Measurements from ENCODE around the gene RUSC2.
A peak's percentile ranks its signal among the peaks of the same experiment; 100 is the strongest.
"Not testable (repeated sequence)": the region's sequence is repeated elsewhere in the genome, so short reads cannot be mapped to it uniquely, and the experiment has no call there.

Gene RUSC2

DNA sequence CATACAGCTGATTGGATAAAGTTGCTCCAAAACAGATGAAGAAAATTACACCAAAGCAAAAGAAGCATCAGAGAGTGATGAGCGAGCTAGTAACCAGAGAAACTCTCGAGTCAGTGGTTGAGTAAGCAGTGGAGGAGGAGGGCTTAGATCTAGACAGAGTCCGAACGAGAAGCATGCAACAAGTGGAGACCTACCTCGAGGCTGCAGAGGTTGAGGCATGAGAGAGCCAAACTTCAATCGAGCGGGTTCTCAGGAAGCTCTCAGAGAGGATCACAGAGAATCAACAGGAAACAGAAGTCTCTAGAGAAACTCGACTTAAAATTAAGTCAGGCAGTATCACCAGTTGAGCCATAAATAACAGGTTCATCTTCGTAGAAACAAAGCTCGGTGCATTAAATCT is 6.1 kb downstream of the RUSC2 start:
- DNase-seq (ENCODE audit: low read depth): no peak

- not testable (repeated sequence) for DNase-seq (ENCODE audit: low read depth)
Observed at GRCh38 chr9:35498245-35498644, 8.3 kb downstream of the RUSC2 start.

DNA sequence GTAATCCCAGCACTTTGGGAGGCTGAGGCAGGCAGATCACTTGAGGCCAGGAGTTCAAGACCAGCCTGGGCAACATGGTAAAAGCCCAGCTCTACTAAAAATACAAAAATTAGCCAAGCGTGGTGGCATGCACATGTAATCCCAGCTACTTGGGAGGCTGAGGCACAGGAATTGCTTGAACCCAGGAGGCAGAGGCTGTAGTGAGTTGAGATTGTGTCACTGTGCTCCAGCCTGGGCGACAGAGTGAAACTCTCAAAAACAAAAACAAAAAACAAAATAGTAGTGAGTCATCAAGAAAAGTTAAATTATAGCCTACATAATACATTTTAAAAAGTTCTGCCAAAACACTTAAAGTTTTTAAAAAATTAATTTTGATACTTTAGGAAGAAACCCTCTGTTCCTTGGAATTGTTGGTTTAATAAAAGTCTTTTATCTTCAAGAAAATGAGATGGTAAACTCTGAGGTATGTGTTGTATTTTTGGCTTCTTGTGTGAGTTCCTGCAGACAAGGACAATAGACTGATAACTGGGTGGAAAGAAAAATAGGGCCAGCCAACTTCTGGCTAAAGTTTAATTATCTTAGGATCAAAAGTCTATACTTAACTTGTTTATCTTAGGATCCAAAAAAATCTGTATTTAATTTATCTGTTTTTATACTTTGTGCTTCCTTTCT is 9.3 kb downstream of the RUSC2 start:
- no peak for DNase-seq (ENCODE audit: low read depth)

- DNase-seq (ENCODE audit: low read depth): no peak
Observed at GRCh38 chr9:35499701-35500030, 9.8 kb downstream of the RUSC2 start.

DNA sequence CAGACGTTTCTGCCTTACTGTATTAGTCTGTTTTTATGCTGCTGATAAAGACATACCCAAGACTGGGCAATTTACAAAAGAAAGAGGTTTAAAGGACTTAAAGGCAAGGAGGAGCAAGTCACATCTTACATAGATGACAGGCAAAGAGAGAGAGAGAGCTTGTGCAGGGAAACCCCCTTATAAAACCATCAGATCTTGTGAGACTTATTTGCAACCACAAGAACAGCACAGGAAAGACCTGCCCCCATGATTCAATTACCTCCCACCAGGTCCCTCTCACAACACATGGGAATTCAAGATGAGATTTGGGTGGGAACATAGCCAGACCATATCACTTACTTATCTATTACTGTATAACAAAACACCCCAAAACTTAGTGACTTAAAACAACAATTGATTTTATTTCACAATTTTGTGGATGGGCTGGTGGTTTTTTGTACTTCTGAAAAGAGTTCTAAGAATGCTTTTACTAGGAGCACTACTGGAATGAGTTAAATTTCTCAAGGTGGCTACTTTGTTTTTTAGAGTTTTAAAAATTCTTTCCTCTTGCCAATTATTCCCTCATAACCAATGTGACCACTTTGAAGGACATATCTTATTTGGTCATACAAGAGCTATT is 10.3 kb downstream of the RUSC2 start:
- DNase-seq (ENCODE audit: low read depth): no peak

DNA sequence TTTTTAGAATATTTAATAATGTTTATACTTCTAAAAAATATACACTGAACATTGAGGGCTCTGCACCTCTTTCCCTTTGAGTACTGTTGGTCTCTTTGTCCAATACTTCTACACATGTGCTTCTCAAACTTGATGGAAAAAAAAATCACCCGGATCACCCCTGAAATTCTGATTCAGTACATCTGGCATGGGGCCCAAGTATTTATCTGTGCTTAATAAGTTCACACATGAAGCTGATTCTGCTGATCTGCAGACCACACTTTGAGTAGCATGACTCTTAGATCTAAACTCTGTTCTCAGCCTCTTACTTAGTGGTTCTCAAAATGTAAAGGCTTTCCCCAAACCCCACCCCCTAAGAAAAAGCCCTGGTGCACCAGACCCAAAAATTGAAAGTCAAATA is 12.0 kb downstream of the RUSC2 start:
- no peak for DNase-seq (ENCODE audit: low read depth)

GRCh38 chr9:35506359-35506758 is 16.4 kb downstream of the RUSC2 start:
- no peak for DNase-seq (ENCODE audit: low read depth)

- no peak for DNase-seq (ENCODE audit: low read depth)
Observed at GRCh38 chr9:35508069-35508468, 18.2 kb downstream of the RUSC2 start.

DNA sequence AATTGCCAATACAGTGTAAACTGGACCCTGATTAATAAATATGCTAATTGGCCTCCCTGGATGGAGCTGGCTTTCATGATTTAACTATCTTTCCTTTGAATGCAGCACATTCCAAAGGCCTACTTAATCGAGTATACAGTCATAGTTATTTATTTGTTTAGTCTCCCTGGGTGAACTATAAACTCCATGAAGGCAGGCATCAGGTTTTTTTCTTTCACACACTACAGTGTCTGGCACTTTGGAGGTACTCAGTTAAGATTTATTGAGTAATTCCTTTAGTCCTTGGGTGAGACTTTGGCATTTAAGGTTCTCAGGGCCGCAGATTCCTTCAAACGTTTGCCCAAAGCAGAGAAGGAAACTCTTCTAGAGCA is 20.5 kb downstream of the RUSC2 start:
- no peak for DNase-seq (ENCODE audit: low read depth)

GRCh38 chr9:35510754-35511428 is 21.0 kb downstream of the RUSC2 start:
- DNase-seq (ENCODE audit: low read depth): peak; percentile 98

GRCh38 chr9:35511453-35511852 is 21.5 kb downstream of the RUSC2 start:
- DNase-seq (ENCODE audit: low read depth): no peak

GRCh38 chr9:35515766-35516165 is 25.9 kb downstream of the RUSC2 start:
- no peak for DNase-seq (ENCODE audit: low read depth)

DNA sequence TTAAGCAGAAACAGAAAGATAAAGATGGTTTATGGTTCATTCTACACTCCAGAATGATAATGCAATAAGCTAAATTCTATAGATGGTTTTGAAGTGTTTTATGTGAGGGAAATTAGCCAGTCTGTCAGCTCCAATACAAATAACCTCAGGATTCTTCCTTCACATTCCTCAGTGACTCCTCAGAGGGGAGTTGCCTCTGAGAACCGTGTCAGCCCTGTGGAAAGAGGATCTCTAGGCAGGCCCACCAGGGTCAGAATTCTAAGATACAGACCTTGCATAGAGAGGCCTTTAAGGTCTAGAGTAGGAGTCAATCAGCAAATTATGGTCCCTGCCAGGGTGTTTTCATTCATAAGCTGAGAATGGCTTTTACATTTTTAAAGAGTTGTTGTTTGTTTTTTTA is 26.6 kb downstream of the RUSC2 start:
- peak; percentile 49 for DNase-seq (ENCODE audit: low read depth)

- DNase-seq (ENCODE audit: low read depth): no peak
Observed at GRCh38 chr9:35517131-35517530, 27.2 kb downstream of the RUSC2 start.

DNA sequence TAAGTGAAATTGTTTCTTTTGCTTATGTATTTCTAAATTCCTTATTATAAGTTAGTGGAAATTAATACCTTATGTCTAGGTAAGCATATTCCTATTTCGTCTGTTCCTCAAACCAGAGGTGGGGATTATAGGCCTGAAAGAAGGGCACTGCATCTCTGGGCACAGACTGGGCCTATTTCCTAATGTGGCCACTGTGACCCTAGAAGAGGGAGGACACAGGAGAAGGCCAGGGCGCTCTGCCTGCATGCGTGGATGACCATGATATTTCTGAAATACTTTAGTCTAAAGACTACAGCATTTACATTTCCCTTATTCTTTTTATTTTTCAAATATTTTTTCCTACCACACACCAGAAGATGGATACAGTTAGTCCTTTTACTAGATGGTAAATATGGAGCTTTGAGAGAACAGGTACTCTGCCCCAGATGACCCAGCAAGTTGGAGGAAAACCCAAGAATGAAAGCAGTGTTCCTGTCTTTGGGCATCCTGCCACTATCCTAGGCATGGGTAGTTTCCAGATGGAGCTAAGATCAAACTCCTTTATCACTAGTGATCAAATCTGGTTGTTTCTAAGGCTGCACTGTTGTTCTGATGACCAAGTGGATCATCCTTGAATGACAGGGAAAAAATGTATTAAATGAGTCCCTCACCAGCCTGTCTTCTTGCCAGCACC is 27.8 kb downstream of the RUSC2 start:
- DNase-seq (ENCODE audit: low read depth): no peak

DNA sequence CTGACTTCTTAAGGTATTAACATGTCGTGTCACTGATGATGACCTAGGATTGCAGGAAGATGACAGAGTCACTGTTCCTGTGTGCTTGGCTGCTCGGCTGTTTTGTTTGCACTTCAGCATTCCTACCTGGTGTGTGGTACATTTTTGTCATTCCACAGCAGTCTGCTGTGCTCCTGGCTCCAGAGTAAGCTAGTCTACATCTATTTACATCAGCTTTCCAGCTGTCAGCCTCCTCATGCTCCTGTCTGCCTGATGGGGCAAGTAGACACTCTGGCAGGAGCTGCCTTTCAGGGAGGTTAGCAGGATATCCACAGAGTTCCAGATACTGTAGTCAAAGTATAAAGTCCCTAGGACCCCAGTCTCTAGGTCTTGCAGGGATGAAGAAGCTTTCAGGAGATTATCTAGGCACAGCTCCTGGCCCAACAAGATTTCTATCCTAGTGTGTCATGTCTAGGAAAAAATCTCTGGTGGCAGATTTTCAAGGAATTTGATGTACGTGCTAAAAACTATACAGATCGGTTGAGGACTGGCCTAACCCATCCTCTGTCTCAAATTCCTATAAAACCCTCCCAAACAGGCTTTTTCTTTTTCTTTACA is 28.4 kb downstream of the RUSC2 start:
- DNase-seq (ENCODE audit: low read depth): peak; percentile 75

- no peak for DNase-seq (ENCODE audit: low read depth)
Observed at GRCh38 chr9:35518981-35519679, 29.2 kb downstream of the RUSC2 start.

- no peak for DNase-seq (ENCODE audit: low read depth)
Observed at GRCh38 chr9:35519692-35520363, 29.9 kb downstream of the RUSC2 start.

DNA sequence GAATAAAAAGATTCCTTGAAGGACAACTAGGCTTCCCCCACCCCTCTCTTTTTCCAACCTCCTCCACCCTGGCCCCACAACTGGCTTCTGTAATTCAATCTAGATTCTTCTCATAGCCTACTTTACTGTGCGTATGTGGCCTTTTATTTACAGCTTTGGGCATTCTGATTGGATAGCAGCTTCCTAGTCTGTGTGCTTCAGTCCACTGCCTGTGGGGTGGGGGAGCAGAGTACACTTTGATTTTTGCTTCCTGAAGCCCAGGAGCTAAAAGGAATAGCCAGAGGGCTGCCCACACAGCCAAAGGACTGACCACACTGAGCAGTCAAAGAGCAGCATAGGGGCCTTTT is 30.4 kb downstream of the RUSC2 start:
- DNase-seq (ENCODE audit: low read depth): no peak

- DNase-seq (ENCODE audit: low read depth): no peak
Observed at GRCh38 chr9:35521708-35522107, 31.8 kb downstream of the RUSC2 start.

GRCh38 chr9:35522187-35522586 is 32.3 kb downstream of the RUSC2 start:
- DNase-seq (ENCODE audit: low read depth): no peak

DNA sequence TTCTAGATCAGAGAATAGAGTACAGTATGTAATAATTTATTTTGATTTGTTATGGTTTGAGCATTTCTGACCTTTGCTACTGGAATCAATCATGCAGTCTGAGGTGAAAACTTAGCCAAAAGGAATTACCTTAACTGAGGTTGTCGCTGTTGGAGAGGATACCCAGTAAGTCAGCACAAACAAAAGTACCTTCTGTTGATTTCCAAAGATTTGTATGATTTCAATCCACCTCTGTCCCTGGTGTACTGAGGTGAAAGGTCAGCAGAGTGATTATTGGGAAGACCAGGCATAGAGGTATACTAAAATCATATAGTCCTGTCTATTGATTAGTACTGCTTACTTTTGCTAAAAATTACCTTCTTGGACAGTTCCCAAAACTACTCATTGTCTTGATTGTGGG is 32.8 kb downstream of the RUSC2 start:
- DNase-seq (ENCODE audit: low read depth): no peak
